ENCODE results near the gene ACKR3.

The ACKR3 gene

GRCh38 chr2:236549165-236549564 is 20.5 kb upstream of the ACKR3 start:
- DNase-seq (ENCODE audit: low read depth in 2 of 2), result no peak

- DNase-seq (ENCODE audit: low read depth in 2 of 2), result no peak
Measured at GRCh38 chr2:236550290-236550689, 19.3 kb upstream of the ACKR3 start.

- no peak for DNase-seq (ENCODE audit: low read depth in 2 of 2)
Measured at GRCh38 chr2:236550701-236551465, 18.7 kb upstream of the ACKR3 start.

- no peak for DNase-seq (ENCODE audit: low read depth in 2 of 2)
Measured at GRCh38 chr2:236551471-236552211, 18.0 kb upstream of the ACKR3 start.

- no peak for DNase-seq (ENCODE audit: low read depth in 2 of 2)
Measured at GRCh38 chr2:236552212-236552542, 17.4 kb upstream of the ACKR3 start.

GRCh38 chr2:236552581-236553363 is 16.9 kb upstream of the ACKR3 start:
- no peak for DNase-seq (ENCODE audit: low read depth in 2 of 2)

GRCh38 chr2:236553522-236553921 is 16.1 kb upstream of the ACKR3 start:
- no peak for DNase-seq (ENCODE audit: low read depth in 2 of 2)

- no peak for DNase-seq (ENCODE audit: low read depth in 2 of 2)
Measured at GRCh38 chr2:236554629-236555282, 14.9 kb upstream of the ACKR3 start.

- no peak for DNase-seq (ENCODE audit: low read depth in 2 of 2)
Measured at GRCh38 chr2:236555481-236555880, 14.1 kb upstream of the ACKR3 start.

GRCh38 chr2:236557306-236558030 is 12.2 kb upstream of the ACKR3 start:
- no peak for DNase-seq (ENCODE audit: low read depth in 2 of 2)

GRCh38 chr2:236558036-236558435 is 11.6 kb upstream of the ACKR3 start:
- DNase-seq (ENCODE audit: low read depth in 2 of 2), result no peak

GRCh38 chr2:236558993-236559978 is 10.3 kb upstream of the ACKR3 start:
- no peak for DNase-seq (ENCODE audit: low read depth in 2 of 2)

- DNase-seq (ENCODE audit: low read depth in 2 of 2), result no peak
Measured at GRCh38 chr2:236561874-236562273, 7.8 kb upstream of the ACKR3 start.

GRCh38 chr2:236562434-236562833 is 7.2 kb upstream of the ACKR3 start:
- DNase-seq (ENCODE audit: low read depth in 2 of 2), result no peak

GRCh38 chr2:236563953-236564352 is 5.7 kb upstream of the ACKR3 start:
- DNase-seq (ENCODE audit: low read depth in 2 of 2), result no peak

- DNase-seq (ENCODE audit: low read depth in 2 of 2), result no peak
Measured at GRCh38 chr2:236565212-236565611, 4.4 kb upstream of the ACKR3 start.

- no peak for DNase-seq (ENCODE audit: low read depth in 2 of 2)
Measured at GRCh38 chr2:236565879-236566402, 3.7 kb upstream of the ACKR3 start.

- DNase-seq (ENCODE audit: low read depth in 2 of 2), result no peak
Measured at GRCh38 chr2:236566596-236566995, 3.0 kb upstream of the ACKR3 start.

GRCh38 chr2:236568068-236568921 is 1.3 kb upstream of the ACKR3 start:
- no peak for DNase-seq (ENCODE audit: low read depth in 2 of 2)

Data from activated CD8-positive, alpha-beta memory T cell treated with anti-CD3 and anti-CD28 coated beads for 4 hours (primary cell).